C4-2B (cell line): Measurements from ENCODE around the gene DNAJB5.

Experiments used
- H3K27ac ChIP-seq: fragments of 450-650 bp; 2 replicates; pipeline ENCODE4 v1.5.1; 2017
- CTCF ChIP-seq: fragments of 450-650 bp; conservative IDR thresholded peaks from 2 replicates; pipeline ENCODE4 v1.5.1; 2017; ENCODE audit warnings: mild to moderate bottlenecking
- ZFX ChIP-seq: fragments of 450-650 bp; IDR thresholded peaks from 2 replicates; pipeline ENCODE4 v1.6.1; 2017

The DNAJB5 gene

GRCh38 chr9:34976441-34976840 lies 13.1 kb upstream of the DNAJB5 start:
- H3K27ac ChIP-seq: no peak overlapping the region
- no peak for TF ChIP-seq CTCF
- no peak for TF ChIP-seq ZFX

DNA sequence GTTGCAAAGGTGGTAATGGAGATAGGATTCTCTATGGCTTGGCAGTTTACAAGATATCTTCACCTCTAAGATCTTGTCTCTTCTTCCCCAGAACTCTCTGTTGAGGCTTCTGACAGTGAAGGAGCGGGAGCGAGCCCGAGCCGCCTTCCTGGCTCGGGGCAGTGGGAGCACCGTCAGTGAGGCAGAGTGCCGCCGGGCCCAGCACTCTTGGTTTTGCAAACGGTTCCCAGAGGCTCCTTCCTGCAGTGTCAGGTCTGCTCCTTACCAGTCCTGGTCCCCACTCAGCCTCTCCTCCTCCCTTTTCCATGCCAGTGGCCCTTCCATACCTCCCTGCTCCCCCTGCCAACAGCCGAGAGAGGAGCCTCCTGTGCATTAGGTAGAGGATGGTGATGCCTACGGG lies 12.6 kb upstream of the DNAJB5 start:
- H3K27ac ChIP-seq: no peak overlapping the region
- no peak for TF ChIP-seq ZFX
- no peak for TF ChIP-seq CTCF

DNA sequence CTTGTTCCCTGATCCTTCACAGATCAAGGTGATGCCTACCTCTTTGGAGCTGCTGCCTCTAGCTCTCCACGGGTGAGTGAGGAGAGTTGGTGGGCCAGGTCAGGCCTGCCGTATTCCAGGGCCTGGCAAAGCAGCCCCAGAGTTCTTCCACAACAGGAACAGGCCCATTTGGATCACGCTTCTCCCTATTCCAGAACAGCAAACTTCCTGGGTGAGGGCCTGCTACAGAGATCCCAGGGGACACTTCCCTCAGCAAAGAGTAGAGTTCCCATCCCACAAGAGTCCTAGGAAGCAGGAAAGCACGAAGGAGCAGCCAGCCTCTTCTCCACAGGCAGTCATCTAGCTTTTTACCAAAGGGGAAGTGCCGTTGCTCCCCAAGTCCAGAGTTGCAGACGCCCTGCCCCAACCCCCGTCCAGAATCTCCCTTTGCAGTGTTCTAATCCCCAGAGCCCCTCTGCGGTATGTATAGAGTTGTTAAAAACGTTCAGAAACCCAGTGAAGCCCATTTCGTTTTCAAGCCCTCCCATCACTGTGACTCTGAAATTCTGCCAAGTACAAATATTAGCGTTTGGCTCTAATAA lies 9.3 kb upstream of the DNAJB5 start:
- TF ChIP-seq CTCF (no peak), ZFX (no peak)
- no peak overlapping the region for H3K27ac ChIP-seq

GRCh38 chr9:34982361-34982760 lies 7.2 kb upstream of the DNAJB5 start:
- TF ChIP-seq ZFX (no peak), CTCF (no peak)
- no peak overlapping the region for H3K27ac ChIP-seq

GRCh38 chr9:34983209-34983608 lies 6.3 kb upstream of the DNAJB5 start:
- TF ChIP-seq CTCF: no peak
- no peak for TF ChIP-seq ZFX
- H3K27ac ChIP-seq: no peak overlapping the region

GRCh38 chr9:34984049-34984448 lies 5.5 kb upstream of the DNAJB5 start:
- H3K27ac ChIP-seq: no peak overlapping the region

More at GRCh38 chr9:34984049-34984448, 5.5 kb upstream of the DNAJB5 start:
- TF ChIP-seq CTCF (no peak), ZFX (no peak)
